Omental fat pad (tissue), 4 donors: ENCODE results near the gene NKAIN2. TPM values are rescaled to one million over a fixed set of nuclear protein-coding genes. Genes with fewer than 3 reads are reported as not detected.

Experiments
- ATAC-seq: fragments of 150-250 bp; one replicate; pipeline ENCODE4 v1.9.1; 2016; ENCODE audit warnings: mild to moderate bottlenecking, moderate library complexity; ENCODE audit not compliant: low FRiP score
- DNase-seq: peaks from one replicate; pipeline ENCODE4 v3.0.0-alpha.2; 2019; ENCODE audit warnings: low spot score
- total RNA-seq, 4 donors: library from RNA; depleted of rRNA; stranded (reverse); fragments of >200 nt; gene quantifications; one replicate each; pipeline ENCODE4 v1.1.0, GENCODE V29; 2016
- TF ChIP-seq, protein P1 (sequence below), 3 donors: fragments of 450-650 bp; IDR thresholded peaks; one replicate each; pipeline ENCODE4 v1.5.1; 2016 to 2017; ENCODE audit warnings: antibody characterized with exemption in 3 of 3, mild to moderate bottlenecking in 3 of 3, moderate library complexity in 2 of 3

Gene NKAIN2
- total RNA-seq, 4 donors from 2014 or later, result not detected

DNA sequence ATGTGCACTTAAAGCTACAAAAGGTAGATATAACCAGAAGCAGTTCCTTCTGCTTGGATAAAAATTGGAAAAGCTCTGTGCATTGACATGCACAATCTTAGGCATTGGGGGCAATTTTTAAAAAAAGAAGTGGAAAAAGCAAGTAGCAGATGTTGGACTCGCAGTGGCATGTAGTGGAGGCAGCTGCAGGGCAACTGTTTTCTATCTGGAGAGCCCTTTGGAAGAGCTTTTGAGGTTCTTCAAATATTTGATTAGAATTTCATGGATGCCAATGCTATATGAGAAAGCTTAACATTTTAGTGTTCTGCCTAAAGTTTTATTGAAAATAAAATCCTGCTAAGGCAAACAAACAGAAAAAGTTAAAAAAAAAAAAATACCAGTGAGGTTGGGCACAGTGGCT lies 770.3 kb downstream of the NKAIN2 start:
- no peak for ATAC-seq
- no peak for DNase-seq
- TF ChIP-seq, protein P1, sequence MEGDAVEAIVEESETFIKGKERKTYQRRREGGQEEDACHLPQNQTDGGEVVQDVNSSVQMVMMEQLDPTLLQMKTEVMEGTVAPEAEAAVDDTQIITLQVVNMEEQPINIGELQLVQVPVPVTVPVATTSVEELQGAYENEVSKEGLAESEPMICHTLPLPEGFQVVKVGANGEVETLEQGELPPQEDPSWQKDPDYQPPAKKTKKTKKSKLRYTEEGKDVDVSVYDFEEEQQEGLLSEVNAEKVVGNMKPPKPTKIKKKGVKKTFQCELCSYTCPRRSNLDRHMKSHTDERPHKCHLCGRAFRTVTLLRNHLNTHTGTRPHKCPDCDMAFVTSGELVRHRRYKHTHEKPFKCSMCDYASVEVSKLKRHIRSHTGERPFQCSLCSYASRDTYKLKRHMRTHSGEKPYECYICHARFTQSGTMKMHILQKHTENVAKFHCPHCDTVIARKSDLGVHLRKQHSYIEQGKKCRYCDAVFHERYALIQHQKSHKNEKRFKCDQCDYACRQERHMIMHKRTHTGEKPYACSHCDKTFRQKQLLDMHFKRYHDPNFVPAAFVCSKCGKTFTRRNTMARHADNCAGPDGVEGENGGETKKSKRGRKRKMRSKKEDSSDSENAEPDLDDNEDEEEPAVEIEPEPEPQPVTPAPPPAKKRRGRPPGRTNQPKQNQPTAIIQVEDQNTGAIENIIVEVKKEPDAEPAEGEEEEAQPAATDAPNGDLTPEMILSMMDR (IDR thresholded peaks at IDR 0.05), result no peak

DNA sequence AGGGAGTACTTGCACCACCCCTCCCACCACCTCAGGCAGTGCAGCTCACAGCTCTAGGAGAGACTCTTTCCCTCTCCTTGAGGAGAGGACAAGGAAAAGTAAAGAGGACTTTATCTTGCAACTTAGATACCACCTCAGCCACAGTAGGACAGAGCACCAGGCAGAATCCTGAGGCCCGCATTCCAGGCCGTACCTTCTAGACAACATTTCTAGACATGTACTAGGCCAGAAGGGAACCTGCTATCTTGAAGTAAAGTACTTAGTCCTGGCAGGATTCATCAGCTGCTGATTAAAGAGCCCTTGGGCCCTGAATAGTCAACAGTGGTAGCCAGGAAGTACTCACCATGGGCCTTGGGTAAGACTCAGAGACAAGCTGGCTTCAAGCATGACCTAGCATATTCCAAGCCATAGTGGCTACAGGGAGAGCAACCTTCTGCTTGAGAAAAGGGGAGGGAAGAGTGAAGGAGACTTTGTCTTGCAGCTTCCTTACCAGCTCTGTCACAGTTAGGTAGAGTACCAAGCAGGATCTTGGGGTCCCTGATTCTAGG lies 774.1 kb downstream of the NKAIN2 start:
- TF ChIP-seq, protein P1 (IDR thresholded peaks at IDR 0.05), result no peak
- DNase-seq (no peak), ATAC-seq (no peak)

DNA sequence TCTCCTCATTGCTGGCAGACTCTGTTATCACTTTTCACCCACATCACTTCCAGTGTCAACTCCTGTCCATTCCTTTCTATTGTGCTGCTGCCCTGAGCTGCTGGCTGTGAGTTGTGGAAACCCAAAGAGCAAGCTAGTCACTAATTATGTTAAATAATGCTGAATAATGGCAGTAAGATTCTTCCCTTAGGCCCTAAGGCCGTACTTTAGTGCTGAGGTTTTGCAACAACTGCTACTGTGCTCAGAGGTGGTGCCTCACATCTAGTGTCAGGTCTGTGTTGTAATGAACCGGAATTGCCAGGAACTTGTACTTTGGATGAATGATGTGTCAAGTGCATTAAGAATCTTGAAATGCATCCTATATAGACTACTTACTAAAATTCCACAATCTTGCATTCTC lies 786.3 kb downstream of the NKAIN2 start:
- TF ChIP-seq, protein P1 (IDR thresholded peaks at IDR 0.05), result no peak
- no peak for DNase-seq

DNA sequence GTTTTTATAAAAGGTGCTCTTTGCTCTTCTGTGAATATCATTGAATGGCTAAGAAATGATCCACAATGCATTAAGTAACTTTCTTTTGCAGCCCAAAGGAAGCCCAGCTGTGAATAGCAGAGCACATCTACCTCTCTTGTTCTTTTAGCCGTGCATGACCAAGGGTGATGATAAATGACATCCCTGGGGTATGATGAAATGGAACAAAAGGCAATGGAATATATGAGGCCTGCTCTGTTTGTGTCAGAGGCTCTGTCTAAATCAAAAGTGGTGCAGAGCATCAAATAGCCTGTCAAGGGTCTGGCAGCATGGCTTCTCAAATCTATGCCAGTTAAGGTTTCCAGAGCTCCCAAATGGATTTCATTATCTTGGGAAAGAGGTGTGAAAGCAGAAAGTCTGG lies 796.0 kb downstream of the NKAIN2 start:
- no peak for DNase-seq
- ATAC-seq, result no peak
- TF ChIP-seq, protein P1 (IDR thresholded peaks at IDR 0.05), result no peak

More for the DNA sequence above, 786.3 kb downstream of the NKAIN2 start:
- ATAC-seq, result no peak

DNA sequence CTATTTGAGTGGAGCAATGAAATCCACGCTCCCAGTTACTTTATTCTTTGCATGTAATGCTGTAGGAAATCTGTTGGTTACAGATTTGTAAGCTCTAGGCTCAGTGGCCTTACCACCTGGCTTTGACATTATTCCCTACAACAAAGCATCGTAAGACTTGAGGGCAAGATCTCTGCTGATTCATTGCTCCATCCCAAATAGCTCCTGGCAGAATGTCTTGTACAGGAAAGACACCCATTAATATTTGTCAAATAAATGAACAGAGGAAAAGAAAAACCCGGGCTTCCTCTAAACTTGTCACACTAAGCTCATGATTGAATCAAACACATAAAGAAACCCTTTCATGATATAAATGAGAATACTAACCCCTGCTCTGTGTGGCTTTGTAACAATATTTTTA lies 801.1 kb downstream of the NKAIN2 start:
- ATAC-seq, result no peak
- no peak for DNase-seq
- TF ChIP-seq, protein P1 (IDR thresholded peaks at IDR 0.05), result no peak

DNA sequence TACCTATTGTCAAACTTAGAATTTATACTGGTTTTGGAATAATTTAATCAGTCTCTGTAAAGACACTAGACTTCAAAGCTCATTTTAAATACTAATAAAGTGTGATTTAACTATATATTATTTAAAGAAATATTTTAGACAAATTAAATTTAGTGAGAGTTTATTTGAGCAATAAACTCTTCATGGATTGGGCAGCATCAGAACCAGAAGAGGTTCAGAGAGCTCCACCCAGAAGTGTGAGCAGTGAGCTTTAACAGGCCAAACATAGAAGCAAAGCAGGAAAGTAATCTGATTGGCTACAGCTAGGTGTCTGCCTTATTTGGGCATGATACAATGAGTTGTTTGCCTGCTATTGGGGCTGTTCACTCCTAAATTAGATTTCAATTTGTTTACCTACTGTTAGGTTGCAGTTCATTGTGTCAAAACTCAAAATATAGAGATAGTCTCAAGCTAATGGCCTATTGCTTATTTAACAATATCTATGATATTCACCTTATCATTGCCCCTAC lies 803.5 kb downstream of the NKAIN2 start:
- TF ChIP-seq, protein P1 (IDR thresholded peaks at IDR 0.05), result no peak
- ATAC-seq (no peak), DNase-seq (no peak)

DNA sequence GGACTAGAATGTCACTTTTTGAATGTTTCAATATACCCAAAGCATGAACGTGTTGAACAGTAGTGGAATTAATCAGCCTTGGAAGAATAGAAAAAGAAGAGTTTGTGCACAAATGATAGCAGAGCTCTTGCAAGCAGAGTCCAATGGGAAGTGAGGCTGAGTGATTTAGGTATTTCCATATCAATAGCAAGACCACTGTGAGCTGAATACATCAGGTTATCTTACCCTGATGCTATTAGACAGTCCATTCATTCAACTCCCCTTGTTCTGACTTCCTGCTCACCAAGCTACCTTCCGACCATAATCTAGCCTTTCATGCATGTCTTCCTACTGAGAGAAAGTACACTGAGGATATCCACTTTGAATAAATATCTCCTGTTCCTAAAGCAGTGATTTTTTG lies 809.4 kb downstream of the NKAIN2 start:
- ATAC-seq, result no peak
- no peak for DNase-seq
- TF ChIP-seq, protein P1 (IDR thresholded peaks at IDR 0.05), result no peak
